DOHH2 (cell line): ENCODE data around the gene APLF.

ENCODE experiments used
- CTCF ChIP-seq: fragments of 200-600 bp; sonication (generic); IDR thresholded peaks from one replicate; pipeline ENCODE4 v1.5.1; 2014; ENCODE audit warnings: antibody characterized with exemption, mild to moderate bottlenecking, low read depth, low read length; ENCODE audit not compliant: poor library complexity, severe bottlenecking
- EZH2phosphoT487 ChIP-seq: fragments of 200-600 bp; sonication (generic); IDR thresholded peaks from 2 replicates; pipeline ENCODE4 v1.6.1; 2017; ENCODE audit warnings: borderline replicate concordance, mild to moderate bottlenecking, antibody characterized with exemption, low read length, moderate library complexity, mixed read lengths

GRCh38 chr2:68471385-68471784 is 4.0 kb downstream of the APLF start:
- no peak for TF ChIP-seq CTCF
- TF ChIP-seq EZH2phosphoT487 = no peak
